ENCODE measurements around the gene PLOD3. TPM values are rescaled to one million over a fixed set of nuclear protein-coding genes. Genes with fewer than 3 reads are reported as not detected.

PLOD3 gene
- total and polyA plus RNA-seq, 9 of the 15 experiments (the other 6 are each of a cell fraction or from before 2014, with no cell fraction given) = 2.8 to 101 (median 30.9) TPM

GRCh38 chr7:101217388-101218235 lies at the start of gene PLOD3, which contains the start of gene ZNHIT1 (continued):
- TF ChIP-seq MGA (IDR thresholded peaks at IDR 0.05) = no peak
- TF ChIP-seq TCFL5 (CRISPR knock-in tag; conservative IDR thresholded peaks at IDR 0.05) = no peak
- TF ChIP-seq MAFK (IDR thresholded peaks at IDR 0.05; ENCODE audit: low read length) = no peak
- TF ChIP-seq POLR3G (IDR thresholded peaks at IDR 0.05; ENCODE audit: extremely low read depth, insufficient read length, insufficient replicate concordance) = no peak
- no peak for TF ChIP-seq BRF2 (IDR thresholded peaks at IDR 0.05; ENCODE audit: borderline replicate concordance, insufficient read depth, insufficient read length)
- no peak for TF ChIP-seq TSC22D4 (tag; IDR thresholded peaks at IDR 0.05)
- no peak for TF ChIP-seq E4F1 (CRISPR knock-in tag; IDR thresholded peaks at IDR 0.05; ENCODE audit: borderline replicate concordance)
- no peak for TF ChIP-seq ZNF561 (CRISPR knock-in tag; conservative IDR thresholded peaks at IDR 0.05)
- TF ChIP-seq FOXA3 (CRISPR knock-in tag; conservative IDR thresholded peaks at IDR 0.05 in 1 of 2, IDR thresholded peaks at IDR 0.05 in 1 of 2) = no peak; a peak in 1 of 4 replicates

Measured in K562 (cell line).